ENCODE data around the gene ATP2B2.
"Not testable (repeated sequence)": the region's sequence is repeated elsewhere in the genome, so short reads cannot be mapped to it uniquely, and the experiment has no call there.

The ATP2B2 gene

GRCh38 chr3:10317311-10317960 lies 187.9 kb downstream of the ATP2B2 start:
- no peak for DNase-seq

GRCh38 chr3:10315771-10316344 lies 189.5 kb downstream of the ATP2B2 start:
- DNase-seq, result no peak

GRCh38 chr3:10315101-10315500 lies 190.3 kb downstream of the ATP2B2 start:
- DNase-seq, result no peak

GRCh38 chr3:10312861-10313260 lies 192.5 kb downstream of the ATP2B2 start:
- DNase-seq, result no peak

GRCh38 chr3:10312391-10312790 lies 193.0 kb downstream of the ATP2B2 start:
- DNase-seq, result no peak

- DNase-seq, result no peak
Measured at GRCh38 chr3:10311710-10312109, 193.7 kb downstream of the ATP2B2 start.

- no peak for DNase-seq
Measured at GRCh38 chr3:10310578-10310977, 194.8 kb downstream of the ATP2B2 start.

GRCh38 chr3:10309736-10310135 lies 195.7 kb downstream of the ATP2B2 start:
- no peak for DNase-seq

- DNase-seq, result no peak
Measured at GRCh38 chr3:10308678-10309077, 196.7 kb downstream of the ATP2B2 start.

- no peak for DNase-seq
Measured at GRCh38 chr3:10306156-10306555, 199.2 kb downstream of the ATP2B2 start.

- no peak for DNase-seq
Measured at GRCh38 chr3:10305331-10305902, 200.0 kb downstream of the ATP2B2 start.

- no peak for DNase-seq
Measured at GRCh38 chr3:10304905-10305304, 200.5 kb downstream of the ATP2B2 start.

- no peak for DNase-seq
Measured at GRCh38 chr3:10303785-10304184, 201.6 kb downstream of the ATP2B2 start.

GRCh38 chr3:10303105-10303504 lies 202.3 kb downstream of the ATP2B2 start:
- no peak for DNase-seq

- no peak for DNase-seq
Measured at GRCh38 chr3:10300087-10300486, 205.3 kb downstream of the ATP2B2 start.

- no peak for DNase-seq
Measured at GRCh38 chr3:10299679-10300078, 205.7 kb downstream of the ATP2B2 start.

GRCh38 chr3:10299175-10299574 lies 206.2 kb downstream of the ATP2B2 start:
- DNase-seq, result peak; percentile 3

- DNase-seq, result not testable (repeated sequence)
Measured at GRCh38 chr3:10298064-10298463, 207.3 kb downstream of the ATP2B2 start.

GRCh38 chr3:10294030-10294586 lies 211.3 kb downstream of the ATP2B2 start:
- DNase-seq, result no peak

GRCh38 chr3:10292505-10293419 lies 212.6 kb downstream of the ATP2B2 start, which contains the start of gene GHRL:
TSS of gene GHRL (minus strand) at chr3:10292947. CDS start at chr3:10290180, 2,767 bp downstream.
- DNase-seq, result no peak

GRCh38 chr3:10291641-10292040 lies 213.7 kb downstream of the ATP2B2 start:
- DNase-seq, result no peak

- no peak for DNase-seq
Measured at GRCh38 chr3:10290481-10291176, 214.8 kb downstream of the ATP2B2 start.

All from kidney glomerular epithelial cell (primary cell).